ENCODE results near the gene RITA1.

Gene RITA1

DNA sequence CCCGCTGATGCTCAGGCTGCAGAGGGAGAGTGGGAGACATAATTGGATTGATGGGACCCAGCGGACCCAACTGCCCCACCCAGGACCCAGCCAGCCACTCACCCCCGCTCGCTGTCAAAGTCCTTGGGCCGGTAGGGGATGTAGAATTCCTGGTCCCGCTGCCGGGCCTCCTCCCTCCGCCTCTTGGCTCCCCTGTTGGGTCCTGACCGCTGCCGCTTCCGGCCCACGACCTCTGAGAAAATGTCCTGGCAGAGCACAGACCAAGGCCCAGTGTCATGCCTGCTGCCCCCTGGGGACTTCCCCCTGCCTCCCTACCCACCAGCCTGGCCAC, 22.5 kb upstream of the RITA1 start:
- Histone ChIP-seq H3K36me3 (ENCODE audit: insufficient read depth, low read length) (peaks cover 88% of the 10 kb centered on the region), H3K79me2 (ENCODE audit: insufficient read depth, low read length) (no peaks in the 10 kb centered on the region)

DNA sequence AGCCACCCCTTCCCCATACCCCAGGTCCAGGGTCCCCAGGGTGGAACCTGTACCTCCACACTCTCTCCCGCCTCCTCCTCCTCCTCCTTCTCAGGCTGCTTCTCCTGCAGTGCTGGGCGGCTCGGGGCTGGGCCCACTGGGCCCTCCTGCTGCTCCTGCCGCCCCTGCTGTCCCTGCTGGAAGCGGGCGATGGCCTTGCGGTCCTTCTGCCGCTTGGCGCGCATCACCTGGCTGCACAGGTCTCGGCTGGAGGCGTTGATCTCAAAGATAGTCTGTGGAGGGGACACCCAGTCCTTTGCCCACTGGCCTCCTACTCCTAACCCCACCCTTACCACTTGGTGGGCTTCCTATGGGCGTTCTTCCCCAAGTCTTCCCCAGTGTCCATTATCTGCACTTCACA, 21.5 kb upstream of the RITA1 start:
- H3F3A ChIP-seq (ENCODE audit: insufficient read depth, low read length): no peaks in the 10 kb centered on the region
- H3K27ac ChIP-seq (ENCODE audit: low read depth, low read length, poor library complexity, severe bottlenecking): peak overlapping the region; percentile 99
- no peaks in the 10 kb centered on the region for H3K9me3 ChIP-seq (ENCODE audit: low read length)
- H2AFZ ChIP-seq (ENCODE audit: low read length): no peak overlapping the region
- no peaks in the 10 kb centered on the region for H3K79me2 ChIP-seq (ENCODE audit: insufficient read depth, low read length)
- H3K9me2 ChIP-seq (ENCODE audit: low read depth, low read length): no peaks in the 10 kb centered on the region
- peak overlapping the region; percentile 59; the same call in 1 of the 2 replicates for H3K9ac ChIP-seq (ENCODE audit: low read length)
- no peaks in the 10 kb centered on the region for H4K20me1 ChIP-seq (ENCODE audit: insufficient read depth, low read length)
- H3K4me1 ChIP-seq (ENCODE audit: insufficient read depth, low read length, severe bottlenecking): peaks cover 77% of the 10 kb centered on the region
- peaks cover 87% of the 10 kb centered on the region for H3K36me3 ChIP-seq (ENCODE audit: insufficient read depth, low read length)
- no peak for TF ChIP-seq EZH2 (IDR thresholded peaks at IDR 0.05; ENCODE audit: borderline replicate concordance, low read length)
- TF ChIP-seq, protein P1, sequence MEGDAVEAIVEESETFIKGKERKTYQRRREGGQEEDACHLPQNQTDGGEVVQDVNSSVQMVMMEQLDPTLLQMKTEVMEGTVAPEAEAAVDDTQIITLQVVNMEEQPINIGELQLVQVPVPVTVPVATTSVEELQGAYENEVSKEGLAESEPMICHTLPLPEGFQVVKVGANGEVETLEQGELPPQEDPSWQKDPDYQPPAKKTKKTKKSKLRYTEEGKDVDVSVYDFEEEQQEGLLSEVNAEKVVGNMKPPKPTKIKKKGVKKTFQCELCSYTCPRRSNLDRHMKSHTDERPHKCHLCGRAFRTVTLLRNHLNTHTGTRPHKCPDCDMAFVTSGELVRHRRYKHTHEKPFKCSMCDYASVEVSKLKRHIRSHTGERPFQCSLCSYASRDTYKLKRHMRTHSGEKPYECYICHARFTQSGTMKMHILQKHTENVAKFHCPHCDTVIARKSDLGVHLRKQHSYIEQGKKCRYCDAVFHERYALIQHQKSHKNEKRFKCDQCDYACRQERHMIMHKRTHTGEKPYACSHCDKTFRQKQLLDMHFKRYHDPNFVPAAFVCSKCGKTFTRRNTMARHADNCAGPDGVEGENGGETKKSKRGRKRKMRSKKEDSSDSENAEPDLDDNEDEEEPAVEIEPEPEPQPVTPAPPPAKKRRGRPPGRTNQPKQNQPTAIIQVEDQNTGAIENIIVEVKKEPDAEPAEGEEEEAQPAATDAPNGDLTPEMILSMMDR (IDR thresholded peaks at IDR 0.05; ENCODE audit: low read length): no peak
- H3K4me2 ChIP-seq (ENCODE audit: low read length): peak overlapping the region; percentile 65; the same call in 1 of the 2 replicates
- H3K4me3 ChIP-seq (ENCODE audit: low read depth, low read length, poor library complexity, severe bottlenecking): no peak overlapping the region
- H3K27me3 ChIP-seq (ENCODE audit: insufficient read depth, low read length): no peaks in the 10 kb centered on the region

More for the DNA sequence above, 22.5 kb upstream of the RITA1 start:
- H3K4me3 ChIP-seq (ENCODE audit: low read depth, low read length, poor library complexity, severe bottlenecking): peak overlapping the region; percentile 24
- no peaks in the 10 kb centered on the region for H3F3A ChIP-seq (ENCODE audit: insufficient read depth, low read length)
- peak overlapping the region; percentile 99 for H3K27ac ChIP-seq (ENCODE audit: low read depth, low read length, poor library complexity, severe bottlenecking)
- H3K27me3 ChIP-seq (ENCODE audit: insufficient read depth, low read length): no peaks in the 10 kb centered on the region
- H3K9me2 ChIP-seq (ENCODE audit: low read depth, low read length): no peaks in the 10 kb centered on the region
- H3K4me1 ChIP-seq (ENCODE audit: insufficient read depth, low read length, severe bottlenecking): peaks cover 80% of the 10 kb centered on the region
- TF ChIP-seq, protein P1 (IDR thresholded peaks at IDR 0.05; ENCODE audit: low read length): no peak
- no peak for TF ChIP-seq EZH2 (IDR thresholded peaks at IDR 0.05; ENCODE audit: borderline replicate concordance, low read length)
- H4K20me1 ChIP-seq (ENCODE audit: insufficient read depth, low read length): no peaks in the 10 kb centered on the region
- peak overlapping the region; percentile 65 for H3K4me2 ChIP-seq (ENCODE audit: low read length)
- no peak overlapping the region for H2AFZ ChIP-seq (ENCODE audit: low read length)
- H3K9me3 ChIP-seq (ENCODE audit: low read length): no peaks in the 10 kb centered on the region
- H3K9ac ChIP-seq (ENCODE audit: low read length): peak overlapping the region; percentile 59; the same call in 1 of the 2 replicates

DNA sequence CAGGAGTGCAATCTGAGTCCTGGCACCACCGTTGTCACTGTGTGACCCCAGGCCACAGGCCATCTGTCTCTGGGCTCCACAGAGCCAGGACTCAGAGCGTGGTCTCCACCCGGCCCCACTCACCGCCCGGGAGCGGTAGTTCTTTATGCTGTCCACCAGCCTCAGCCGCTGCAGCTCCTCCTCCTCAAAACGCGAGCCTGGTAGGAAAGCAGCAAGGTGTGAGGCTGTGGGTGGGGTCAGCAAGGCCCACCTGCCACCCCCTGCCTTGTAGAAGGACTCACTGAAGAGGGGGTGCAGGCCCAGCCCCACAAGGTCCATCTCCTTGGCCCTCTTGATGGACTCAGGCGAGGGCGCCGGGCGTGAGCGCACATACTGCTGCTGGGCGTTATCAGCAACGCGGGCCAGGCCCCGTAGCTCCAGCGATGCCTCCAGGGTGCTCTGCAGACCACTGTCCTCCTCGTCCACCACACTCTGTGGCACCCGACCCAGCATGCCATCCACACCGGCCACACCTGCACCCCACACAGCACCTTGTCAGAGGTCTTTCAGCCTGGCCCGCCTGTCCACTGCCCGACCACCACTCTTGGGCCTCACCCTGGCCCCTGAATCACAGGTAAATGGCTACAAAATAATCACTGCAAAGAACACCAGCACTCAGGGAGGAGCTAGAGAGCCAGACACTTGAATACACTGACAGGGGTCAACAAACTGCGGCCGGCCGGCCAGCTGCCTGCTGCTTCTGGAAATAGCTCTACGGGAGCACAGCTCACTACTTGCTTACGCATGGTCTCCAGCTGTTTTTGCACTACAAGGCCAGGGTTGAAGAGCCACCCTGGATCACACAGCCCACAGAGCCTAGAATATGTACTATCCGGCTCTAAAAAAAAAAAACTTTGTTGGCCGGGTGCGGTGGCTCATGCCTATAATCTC, 19.7 kb upstream of the RITA1 start:
- Histone ChIP-seq H3K4me2 (ENCODE audit: low read length) (no peak overlapping the region), H3K9me3 (ENCODE audit: low read length) (no peaks in the 10 kb centered on the region), H2AFZ (ENCODE audit: low read length) (no peak overlapping the region), H3K4me1 (ENCODE audit: insufficient read depth, low read length, severe bottlenecking) (peaks cover 75% of the 10 kb centered on the region), H3K79me2 (ENCODE audit: insufficient read depth, low read length) (no peaks in the 10 kb centered on the region), H3K36me3 (ENCODE audit: insufficient read depth, low read length) (peaks cover 85% of the 10 kb centered on the region), H4K20me1 (ENCODE audit: insufficient read depth, low read length) (no peaks in the 10 kb centered on the region), H3F3A (ENCODE audit: insufficient read depth, low read length) (no peaks in the 10 kb centered on the region), H3K27ac (ENCODE audit: low read depth, low read length, poor library complexity, severe bottlenecking) (peak overlapping the region; percentile 86), H3K9ac (ENCODE audit: low read length) (no peak overlapping the region; the same call in 1 of the 2 replicates), H3K27me3 (ENCODE audit: insufficient read depth, low read length) (no peaks in the 10 kb centered on the region), H3K9me2 (ENCODE audit: low read depth, low read length) (no peaks in the 10 kb centered on the region), H3K4me3 (ENCODE audit: low read depth, low read length, poor library complexity, severe bottlenecking) (no peak overlapping the region)
- no peak for TF ChIP-seq EZH2 (IDR thresholded peaks at IDR 0.05; ENCODE audit: borderline replicate concordance, low read length)
- TF ChIP-seq, protein P1 (IDR thresholded peaks at IDR 0.05; ENCODE audit: low read length): no peak

Data from OCI-LY1 (cell line).